GM12873 (cell line): ENCODE measurements around the gene NDUFS4.

ENCODE experiments used
- CTCF ChIP-seq: IDR thresholded peaks from 2 replicates; pipeline ENCODE4 v1.5.1; 2012; ENCODE audit warnings: low read depth, mild to moderate bottlenecking, moderate library complexity, low read length, control low read depth; ENCODE audit not compliant: insufficient read depth; ENCODE audit errors: missing control alignments

The NDUFS4 gene

GRCh38 chr5:53575831-53576230 is 15.4 kb downstream of the NDUFS4 start:
- no peak for TF ChIP-seq CTCF

GRCh38 chr5:53576674-53577073 is 16.2 kb downstream of the NDUFS4 start:
- no peak for TF ChIP-seq CTCF

- no peak for TF ChIP-seq CTCF
Observed at GRCh38 chr5:53578854-53579253, 18.4 kb downstream of the NDUFS4 start.

GRCh38 chr5:53580547-53580946 is 20.1 kb downstream of the NDUFS4 start:
- TF ChIP-seq CTCF: no peak

GRCh38 chr5:53582225-53582624 is 21.8 kb downstream of the NDUFS4 start:
- TF ChIP-seq CTCF: no peak

- no peak for TF ChIP-seq CTCF
Observed at GRCh38 chr5:53590759-53591158, 30.3 kb downstream of the NDUFS4 start.

- no peak for TF ChIP-seq CTCF
Observed at GRCh38 chr5:53594419-53594818, 34.0 kb downstream of the NDUFS4 start.

- no peak for TF ChIP-seq CTCF
Observed at GRCh38 chr5:53597894-53598293, 37.5 kb downstream of the NDUFS4 start.
